GM13976 (cell line): ENCODE results near the gene BACH1.
A peak's percentile ranks its signal among the peaks of the same experiment; 100 is the strongest.

Source experiments
- DNase-seq: peaks from one replicate; pipeline ENCODE4 v3.0.0; 2012; ENCODE audit warnings: low spot score
- in situ Hi-C: fragments of 300-500 bp; cut with MboI; formaldehyde crosslinking; loops from one replicate; pipeline ENCODE4 v1.12.0; 2022; ENCODE audit warnings: low sequenced_read_pairs, mixed read lengths, inconsistent platforms; ENCODE audit not compliant: unreplicated experiment
- TF ChIP-seq, protein P1 (sequence below): IDR thresholded peaks from 2 replicates; pipeline ENCODE4 v1.5.1; 2012; ENCODE audit warnings: borderline replicate concordance, mild to moderate bottlenecking; ENCODE audit not compliant: insufficient read depth; ENCODE audit errors: extremely low read depth, missing control alignments, control extremely low read depth

Gene BACH1

DNA sequence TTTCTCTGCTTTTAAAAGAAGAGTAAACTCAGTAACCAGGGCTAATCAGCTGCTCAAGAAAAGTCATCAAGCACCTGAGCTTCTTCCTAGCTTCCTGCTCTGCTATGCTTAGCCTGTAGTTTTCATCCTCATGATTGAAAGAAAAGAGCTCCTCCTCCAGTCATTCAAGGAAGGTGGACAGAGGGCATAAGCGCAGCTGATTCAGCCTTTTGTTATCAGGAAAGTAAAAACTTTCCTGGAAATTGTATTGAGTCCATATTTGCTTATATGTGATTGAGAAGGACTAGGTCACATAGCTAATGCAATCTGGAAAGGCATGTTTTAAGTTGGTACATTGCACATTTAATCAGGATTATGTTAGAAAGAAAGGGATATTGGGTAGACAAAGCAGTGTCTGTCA, 8.5 kb upstream of the BACH1 start:
- in situ Hi-C loops: no loop called here
- no peak for DNase-seq
- TF ChIP-seq, protein P1, sequence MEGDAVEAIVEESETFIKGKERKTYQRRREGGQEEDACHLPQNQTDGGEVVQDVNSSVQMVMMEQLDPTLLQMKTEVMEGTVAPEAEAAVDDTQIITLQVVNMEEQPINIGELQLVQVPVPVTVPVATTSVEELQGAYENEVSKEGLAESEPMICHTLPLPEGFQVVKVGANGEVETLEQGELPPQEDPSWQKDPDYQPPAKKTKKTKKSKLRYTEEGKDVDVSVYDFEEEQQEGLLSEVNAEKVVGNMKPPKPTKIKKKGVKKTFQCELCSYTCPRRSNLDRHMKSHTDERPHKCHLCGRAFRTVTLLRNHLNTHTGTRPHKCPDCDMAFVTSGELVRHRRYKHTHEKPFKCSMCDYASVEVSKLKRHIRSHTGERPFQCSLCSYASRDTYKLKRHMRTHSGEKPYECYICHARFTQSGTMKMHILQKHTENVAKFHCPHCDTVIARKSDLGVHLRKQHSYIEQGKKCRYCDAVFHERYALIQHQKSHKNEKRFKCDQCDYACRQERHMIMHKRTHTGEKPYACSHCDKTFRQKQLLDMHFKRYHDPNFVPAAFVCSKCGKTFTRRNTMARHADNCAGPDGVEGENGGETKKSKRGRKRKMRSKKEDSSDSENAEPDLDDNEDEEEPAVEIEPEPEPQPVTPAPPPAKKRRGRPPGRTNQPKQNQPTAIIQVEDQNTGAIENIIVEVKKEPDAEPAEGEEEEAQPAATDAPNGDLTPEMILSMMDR: no peak

DNA sequence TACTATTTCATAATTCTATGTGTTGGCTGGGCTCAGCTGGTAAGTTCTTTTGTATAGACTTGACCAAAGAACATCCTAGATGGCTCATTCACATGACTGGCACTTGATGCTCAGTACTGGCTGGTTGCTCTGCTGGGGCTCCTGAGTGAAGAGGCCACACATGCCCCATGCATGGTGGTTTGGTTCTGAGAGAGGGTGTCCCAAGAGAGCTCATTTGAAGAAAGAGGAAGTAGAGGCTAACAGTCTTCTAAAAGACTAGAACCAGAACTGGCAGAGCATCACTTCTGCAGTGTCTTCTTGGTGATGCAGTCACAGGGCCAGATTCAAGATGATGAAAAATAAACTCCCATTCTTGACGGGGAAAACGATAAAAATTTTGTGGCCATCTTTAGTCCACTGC, 5.2 kb upstream of the BACH1 start:
- TF ChIP-seq, protein P1: no peak
- in situ Hi-C loops: no loop called here
- peak; percentile 36 for DNase-seq

DNA sequence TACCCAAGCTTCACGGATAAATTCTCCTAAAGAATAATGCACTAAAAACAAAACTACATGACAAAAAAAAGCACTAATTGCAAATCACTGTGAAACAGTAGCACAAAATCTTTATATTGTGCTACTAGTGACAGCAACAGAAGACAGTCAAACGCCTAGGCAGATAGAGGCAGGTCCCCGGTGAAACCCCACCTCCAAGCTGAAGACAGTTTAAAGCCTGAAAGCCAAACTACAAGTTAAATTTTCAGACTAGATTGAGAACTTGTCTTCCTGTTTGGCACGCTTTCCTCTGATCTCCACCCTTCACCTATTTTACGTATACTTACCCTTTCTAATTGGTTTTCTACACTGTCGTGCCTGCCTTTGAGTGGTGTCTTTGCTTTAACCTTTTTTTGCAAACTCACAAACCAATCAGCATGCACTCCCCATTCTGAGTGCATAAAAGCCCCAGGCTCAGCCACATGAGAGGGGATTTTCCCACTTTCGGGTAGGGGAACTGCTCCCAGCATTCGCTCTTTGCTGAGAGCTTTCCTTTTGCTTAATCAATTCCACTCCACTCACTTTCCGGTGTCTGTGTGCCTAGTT, 3.6 kb upstream of the BACH1 start:
- no peak for DNase-seq
- TF ChIP-seq, protein P1: no peak
- in situ Hi-C loops: no loop called here

DNA sequence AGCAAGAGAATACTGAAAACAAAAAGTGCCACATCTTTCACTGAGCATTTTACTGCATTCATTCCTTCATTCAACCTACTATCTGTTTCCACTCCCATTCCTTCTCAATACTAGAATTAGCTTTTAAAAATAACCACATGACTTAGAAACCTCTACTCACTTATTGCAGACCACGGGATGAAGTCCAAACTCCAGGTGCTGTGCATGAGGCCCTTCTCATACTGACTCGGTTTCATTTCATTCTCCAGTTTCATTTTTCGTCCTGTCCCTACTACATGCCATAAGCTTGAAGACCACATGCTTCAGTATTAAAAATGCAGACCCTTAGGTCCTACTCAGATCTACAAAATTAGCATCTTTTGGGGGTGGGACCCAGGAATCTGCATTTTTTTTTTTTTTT, 2.3 kb upstream of the BACH1 start:
- DNase-seq: no peak
- in situ Hi-C loops: no loop called here
- TF ChIP-seq, protein P1: no peak

DNA sequence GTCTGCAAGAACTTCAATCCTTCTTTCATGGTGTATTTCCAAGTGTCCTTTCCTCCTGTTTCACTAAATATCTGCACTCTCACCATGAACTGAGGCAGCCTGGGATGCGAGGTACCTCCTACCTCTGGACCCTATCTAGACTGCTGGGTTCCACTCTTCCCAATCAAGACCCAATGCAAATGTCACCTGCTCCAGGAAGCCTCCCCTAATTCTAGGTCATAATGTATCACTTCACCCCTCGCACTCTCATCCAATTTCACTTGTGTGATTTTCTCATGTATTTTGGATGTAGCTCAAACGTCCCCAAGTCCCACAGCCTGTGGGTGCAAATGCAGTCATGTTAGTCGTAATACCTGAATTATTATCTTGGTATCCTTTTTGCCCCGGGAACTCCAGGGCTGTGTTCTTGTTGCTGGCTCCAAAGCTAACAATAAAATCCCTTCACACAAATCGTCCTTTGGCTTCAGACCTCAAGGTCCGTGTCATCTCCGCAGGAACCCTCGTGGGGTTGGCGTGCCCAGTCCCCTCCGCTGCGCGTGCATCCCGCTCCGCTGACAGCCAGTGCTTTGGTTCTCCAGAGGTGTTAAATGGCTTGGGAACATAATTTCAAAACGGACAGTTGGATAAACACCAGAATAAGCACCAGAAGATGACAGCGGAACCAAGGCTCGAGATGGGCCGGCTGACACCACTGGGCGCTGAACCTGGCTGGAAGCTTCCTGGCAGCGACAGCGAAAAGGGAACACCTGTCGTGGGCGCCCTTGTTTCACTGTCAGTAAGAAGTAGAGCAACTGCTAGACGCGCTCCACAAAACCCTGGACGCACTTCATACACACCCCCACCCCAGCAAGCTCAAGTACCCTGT, 1.0 kb upstream of the BACH1 start:
- in situ Hi-C loops: no loop called here
- TF ChIP-seq, protein P1: no peak
- DNase-seq: no peak

DNA sequence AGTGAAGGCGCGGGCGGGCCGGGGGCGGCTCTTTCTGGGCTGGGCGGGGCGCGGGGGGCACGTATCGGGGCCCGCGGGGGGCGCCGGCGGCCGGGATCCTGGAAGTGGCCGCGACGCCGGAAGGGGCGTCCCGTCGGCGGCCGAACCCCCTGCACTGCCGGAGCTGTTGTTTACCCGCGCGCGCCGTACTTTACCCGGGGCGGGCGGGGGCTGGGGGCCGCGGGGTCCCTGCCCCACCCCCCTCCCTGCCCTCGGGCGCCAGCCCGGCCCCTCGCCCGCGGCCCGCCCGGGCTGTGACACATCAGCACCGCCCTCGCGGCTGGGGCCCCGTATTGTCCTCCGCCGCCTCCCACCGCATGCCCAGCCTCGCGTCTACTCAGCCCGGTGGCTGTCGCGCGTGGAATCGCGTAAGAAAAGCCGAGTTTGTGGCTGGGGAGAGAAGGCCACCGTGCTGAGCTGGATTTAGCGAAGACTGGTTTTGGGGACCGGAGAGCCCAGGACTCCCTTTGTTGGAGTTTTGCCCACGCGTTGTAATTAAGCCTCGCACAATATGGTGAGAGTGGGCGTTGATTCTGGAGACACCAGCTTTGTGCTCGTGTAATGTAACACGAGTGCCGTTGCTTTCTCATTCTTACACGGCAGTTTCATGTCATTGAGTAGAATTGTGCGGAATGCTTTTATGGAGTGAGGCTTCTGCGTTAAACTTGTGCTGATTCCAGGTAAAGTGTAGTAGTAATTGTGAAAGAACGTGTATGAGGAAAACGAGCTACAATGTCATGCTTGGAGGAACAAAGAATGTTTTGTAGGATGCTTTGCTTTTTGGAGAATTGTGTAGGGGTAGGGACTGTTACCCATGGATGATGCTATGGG, 559 bp downstream of the BACH1 start:
- in situ Hi-C loops: no loop called here
- DNase-seq: no peak
- TF ChIP-seq, protein P1: no peak
